Thoracic aorta (tissue), 2 donors: Measurements from ENCODE around the gene MYADM. TPM values are rescaled to one million over a fixed set of nuclear protein-coding genes. Genes with fewer than 3 reads are reported as not detected.

Experiments
- ATAC-seq: fragments of 150-250 bp; one replicate; pipeline ENCODE4 v1.8.0; 2017; ENCODE audit warnings: low read depth; ENCODE audit not compliant: insufficient number of reproducible peaks, low FRiP score
- DNase-seq: peaks from one replicate; pipeline ENCODE4 v3.0.0-alpha.2; 2020; ENCODE audit warnings: low spot score
- H3K27ac ChIP-seq, 2 donors: fragments of 200-600 bp; sonication (generic); 1 replicate in 1 of 2; 2 replicates in 1 of 2; pipeline ENCODE4 v1.5.1; 2016; ENCODE audit warnings: mild to moderate bottlenecking in 2 of 2, moderate library complexity in 2 of 2
- H3K27me3 ChIP-seq: fragments of 200-600 bp; sonication (generic); replicated peaks from 2 replicates; pipeline ENCODE4 v1.6.0; 2016; ENCODE audit warnings: mild to moderate bottlenecking; ENCODE audit not compliant: insufficient read depth
- H3K36me3 ChIP-seq: fragments of 200-600 bp; sonication (generic); one replicate; pipeline ENCODE4 v1.5.1; 2016
- H3K4me1 ChIP-seq, 2 donors: fragments of 200-600 bp; sonication (generic); 1 replicate in 1 of 2; 2 replicates in 1 of 2; pipeline versions ENCODE4 v1.5.1 to v1.6.0; 2016; ENCODE audit warnings: low read depth in 2 of 2, mild to moderate bottlenecking in 1 of 2; ENCODE audit not compliant: control insufficient read depth in 1 of 2
- H3K4me3 ChIP-seq: fragments of 200-600 bp; sonication (generic); 2 replicates; pipeline ENCODE4 v1.5.1; 2016; ENCODE audit warnings: mild to moderate bottlenecking
- H3K9me3 ChIP-seq: fragments of 200-600 bp; sonication (generic); 2 replicates; pipeline ENCODE4 v1.5.1; 2016
- CTCF ChIP-seq: fragments of 200-600 bp; sonication (generic); IDR thresholded peaks from one replicate; pipeline ENCODE4 v1.5.1; 2019; ENCODE audit warnings: antibody characterized with exemption
- total RNA-seq, 2 donors: library from RNA; depleted of rRNA; stranded (reverse); fragments of >200 nt; gene quantifications; one replicate each; pipeline versions ENCODE4 v1.1.0 to v1.2.3, GENCODE V29; 2016

MYADM gene
- total RNA-seq, 2 donors from 2014 or later, result 151 to 300 TPM

GRCh38 chr19:53880711-53881481 is 13.2 kb downstream of the MYADM start:
- no peak for ATAC-seq

GRCh38 chr19:53881482-53882390 is 14.1 kb downstream of the MYADM start, which contains the start of gene PRKCG:
PRKCG (plus strand) TSS chr19:53882197; CDS start chr19:53882495, 298 bp downstream.
- no peak within 1 kb of the TSS for H3K27ac ChIP-seq
- H3K4me1 ChIP-seq, result peaks cover 15 to 26% of the 10 kb centered on the region in 2 donors
- peak; percentile 41 for TF ChIP-seq CTCF
- peak within 1 kb of the TSS; percentile 59 for H3K4me3 ChIP-seq
- DNase-seq (no peak), ATAC-seq (no peak)
- peaks cover 2% of the 10 kb centered on the region for H3K36me3 ChIP-seq
- H3K9me3 ChIP-seq, result no peaks in the 10 kb centered on the region
- peaks cover 7% of the 10 kb centered on the region for H3K27me3 ChIP-seq

More at GRCh38 chr19:53880711-53881481, 13.2 kb downstream of the MYADM start:
- Histone ChIP-seq H3K36me3 (peaks cover 4% of the 10 kb centered on the region), H3K4me1 (peaks cover 15 to 26% of the 10 kb centered on the region in 2 donors), H3K4me3 (peak overlapping the region; percentile 59), H3K9me3 (no peaks in the 10 kb centered on the region), H3K27ac (no peak overlapping the region), H3K27me3 (peaks cover 7% of the 10 kb centered on the region)
- no peak for TF ChIP-seq CTCF
- DNase-seq, result no peak

DNA sequence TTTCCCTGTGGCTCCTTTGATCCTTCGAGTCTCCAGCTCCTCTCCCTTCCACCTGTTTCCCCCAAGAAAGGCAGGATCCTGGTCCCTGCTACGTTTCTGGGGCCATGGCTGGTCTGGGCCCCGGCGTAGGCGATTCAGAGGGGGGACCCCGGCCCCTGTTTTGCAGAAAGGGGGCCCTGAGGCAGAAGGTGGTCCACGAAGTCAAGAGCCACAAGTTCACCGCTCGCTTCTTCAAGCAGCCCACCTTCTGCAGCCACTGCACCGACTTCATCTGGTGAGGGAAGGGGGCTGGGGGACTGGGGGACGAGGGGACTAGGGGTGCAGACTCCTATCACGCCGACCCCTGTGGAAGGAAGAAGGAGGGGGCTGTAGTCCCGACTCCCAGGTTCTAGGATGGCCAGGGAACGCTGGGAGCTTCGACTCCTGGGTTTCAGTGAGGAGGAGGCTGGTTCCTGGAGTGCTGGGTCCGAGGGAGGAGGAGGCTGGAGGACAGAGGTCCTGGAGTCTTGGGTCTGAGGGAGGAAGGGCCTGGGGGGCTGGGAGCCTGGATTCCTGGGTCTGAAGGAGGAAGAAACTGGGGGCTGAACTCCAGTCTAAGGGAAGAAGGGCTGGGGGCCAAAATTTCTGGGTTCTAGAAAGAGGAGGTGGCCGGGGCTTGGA is 14.8 kb downstream of the MYADM start:
- peaks cover 15 to 26% of the 10 kb centered on the region in 2 donors for H3K4me1 ChIP-seq
- no peaks in the 10 kb centered on the region for H3K36me3 ChIP-seq
- ATAC-seq (no peak), DNase-seq (no peak)
- no peaks in the 10 kb centered on the region for H3K9me3 ChIP-seq
- no peak overlapping the region for H3K27ac ChIP-seq
- TF ChIP-seq CTCF, result no peak
- peaks cover 7% of the 10 kb centered on the region for H3K27me3 ChIP-seq
- peak overlapping the region; percentile 59 for H3K4me3 ChIP-seq

DNA sequence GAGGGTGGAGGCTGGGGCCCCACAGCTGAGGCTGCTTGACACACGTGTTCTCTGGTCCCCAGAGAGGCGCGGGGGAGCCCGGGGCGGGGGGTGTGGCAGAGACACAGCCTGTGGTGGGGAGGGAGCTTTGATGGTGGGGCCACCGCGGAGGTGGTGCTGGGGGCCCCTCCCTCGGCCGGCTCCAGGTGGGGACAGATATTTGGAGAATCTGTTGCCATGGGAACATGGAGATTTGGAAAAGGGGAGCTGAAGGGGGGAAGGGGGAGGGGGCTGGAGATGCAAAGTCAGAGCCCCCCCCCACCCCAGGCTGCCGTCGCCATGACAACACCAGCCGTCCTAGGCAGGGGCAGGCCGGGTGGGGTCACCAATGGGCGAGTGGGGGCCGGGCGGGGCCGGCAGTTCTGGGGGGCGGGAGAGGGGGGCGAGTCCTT is 15.6 kb downstream of the MYADM start:
- Histone ChIP-seq H3K4me3 (no peak overlapping the region), H3K27ac (no peak overlapping the region), H3K4me1 (peaks cover 15 to 26% of the 10 kb centered on the region in 2 donors), H3K36me3 (no peaks in the 10 kb centered on the region), H3K27me3 (peaks cover 7% of the 10 kb centered on the region), H3K9me3 (no peaks in the 10 kb centered on the region)
- DNase-seq (no peak), ATAC-seq (no peak)
- no peak for TF ChIP-seq CTCF
